H1 (cell line): Measurements from ENCODE around the gene C1orf115. TPM values are rescaled to one million over a fixed set of nuclear protein-coding genes. Genes with fewer than 3 reads are reported as not detected.

Experiments used
- ASH2L ChIP-seq: fragments of 200-600, 300-600 bp; sonication (generic); IDR thresholded peaks from one replicate; pipeline ENCODE4 v1.7.1; 2017; ENCODE audit warnings: low read length
- ATF2 ChIP-seq: IDR thresholded peaks from 2 replicates; pipeline ENCODE4 v1.6.1; 2012; ENCODE audit warnings: low read length, inconsistent platforms
- CEBPB ChIP-seq: IDR thresholded peaks from 2 replicates; pipeline ENCODE4 v1.6.1; 2012; ENCODE audit warnings: low read depth, low read length
- CHD2 ChIP-seq: IDR thresholded peaks from 2 replicates; pipeline ENCODE4 v1.6.1; 2012; ENCODE audit warnings: low read length, improper control_type of control experiment
- CHD7 ChIP-seq: fragments of 300-600 bp; sonication (generic); IDR thresholded peaks from 2 replicates; pipeline ENCODE4 v1.7.1; 2012; ENCODE audit warnings: low read length, moderate library complexity, mild to moderate bottlenecking, inconsistent platforms; ENCODE audit not compliant: insufficient replicate concordance
- SP2 ChIP-seq: IDR thresholded peaks from 2 replicates; pipeline ENCODE4 v1.6.1; 2012; ENCODE audit warnings: mild to moderate bottlenecking, low read length, inconsistent platforms
- SRF ChIP-seq: IDR thresholded peaks from 2 replicates; pipeline ENCODE4 v1.6.1; 2011; ENCODE audit warnings: mild to moderate bottlenecking, low read depth, low read length, moderate library complexity
- TAF1 ChIP-seq: IDR thresholded peaks from 2 replicates; pipeline ENCODE4 v1.6.1; 2011; ENCODE audit warnings: mild to moderate bottlenecking, low read depth, low read length
- TAF7 ChIP-seq: optimal IDR thresholded peaks from 2 replicates; pipeline ENCODE3; 2011; ENCODE audit warnings: low read depth, mild to moderate bottlenecking, inconsistent platforms, low read length, moderate library complexity, borderline replicate concordance
- TCF12 ChIP-seq: IDR thresholded peaks from 2 replicates; pipeline ENCODE4 v1.6.1; 2011; ENCODE audit warnings: low read depth, mild to moderate bottlenecking, low read length
- polyA plus RNA-seq, 7 experiments: library from polyadenylated mRNA; depleted of rRNA in 3 of 7; stranded (reverse) in 5 of 7; unstranded in 2 of 7; fragments of >200 nt in 5 of 7; fragments of 200-250 nt in 2 of 7; gene quantifications; 1 replicate in 5 of 7; 2 replicates in 1 of 7; 4 replicates in 1 of 7; pipeline versions ENCODE4 v1.2.1 to v1.2.3, GENCODE V29; 2011 to 2013; ENCODE audit warnings: missing spikeins in 2 of 7, mixed read lengths in 2 of 7
- total RNA-seq: library from RNA; stranded (reverse); fragmentation: NEBNext Ultra II Directional; extraction: Animal tissue kit (Norgen Biotek cat#: 25700); gene quantifications from 2 replicates; pipeline ENCODE4 v1.2.1, GENCODE V29; 2021

The C1orf115 gene
- total and polyA plus RNA-seq, 2 of the 8 experiments (the other 6 are each of a cell fraction or from before 2014, with no cell fraction given): 3.5 to 5.6 TPM

GRCh38 chr1:220655961-220656740, 34.0 kb upstream of the C1orf115 start (continued):
- TF ChIP-seq CHD7 (no peak), SRF (no peak), SP2 (no peak), CEBPB (no peak), TCF12 (no peak), TAF1 (no peak), TAF7 (no peak), ASH2L (no peak), CHD2 (no peak), ATF2 (no peak)
